HG03135 (cell line): ENCODE results near the gene ERBB4.
"Not testable (repeated sequence)": the region's sequence is repeated elsewhere in the genome, so short reads cannot be mapped to it uniquely, and the experiment has no call there.

ENCODE experiments used
- ATAC-seq: cut with Tn5 transposase; IDR thresholded peaks from one replicate; pipeline ENCODE4 v1.9.1; 2021; ENCODE audit warnings: mild to moderate bottlenecking, moderate library complexity; ENCODE audit not compliant: unreplicated experiment

ERBB4 gene

DNA sequence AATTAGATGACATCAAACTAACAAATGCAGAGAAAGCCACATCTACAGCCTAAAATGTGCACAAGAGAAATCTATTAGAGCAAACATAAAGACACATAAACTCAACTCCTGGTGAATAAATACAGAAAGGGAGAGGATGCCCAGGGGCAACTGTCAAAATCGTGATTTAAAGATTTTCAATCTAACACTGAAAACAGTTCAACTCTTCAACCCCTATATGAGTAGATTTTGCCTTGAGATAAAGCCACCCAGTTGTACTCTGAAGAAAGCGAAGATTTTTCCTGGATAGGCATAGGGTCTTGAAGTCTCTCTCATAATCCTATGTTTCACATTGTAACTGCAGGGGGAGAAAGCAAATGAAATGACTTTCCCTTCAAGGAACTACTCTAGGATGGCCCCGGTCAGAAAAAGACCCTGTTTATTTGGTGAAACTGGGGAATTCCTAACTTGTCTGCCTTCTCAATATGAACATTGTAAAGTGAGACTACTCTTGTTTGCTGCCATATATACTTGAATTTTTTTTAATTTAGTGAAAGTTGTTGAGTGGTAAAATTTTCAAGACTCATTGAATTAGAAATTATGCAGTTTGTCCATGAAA is 226.7 kb downstream of the ERBB4 start:
- no peak for ATAC-seq

DNA sequence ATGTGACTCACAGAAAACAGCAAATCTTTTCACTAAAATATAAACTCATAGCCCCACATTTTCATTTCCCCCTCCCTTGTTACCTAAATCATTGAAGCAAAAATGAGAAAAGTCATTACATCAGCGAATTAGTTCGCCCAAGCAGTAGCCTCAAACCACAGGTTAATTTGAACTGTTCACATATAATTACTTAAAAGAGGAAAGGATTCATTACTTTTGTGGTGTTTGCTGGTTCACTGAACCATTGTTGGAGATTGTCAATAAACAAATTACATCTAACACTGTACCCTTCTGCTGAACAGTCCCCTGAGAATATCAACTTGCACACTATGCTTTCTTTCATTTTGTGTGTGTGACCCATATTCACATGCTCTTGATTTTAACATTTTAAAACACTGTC is 238.7 kb downstream of the ERBB4 start:
- ATAC-seq: no peak

DNA sequence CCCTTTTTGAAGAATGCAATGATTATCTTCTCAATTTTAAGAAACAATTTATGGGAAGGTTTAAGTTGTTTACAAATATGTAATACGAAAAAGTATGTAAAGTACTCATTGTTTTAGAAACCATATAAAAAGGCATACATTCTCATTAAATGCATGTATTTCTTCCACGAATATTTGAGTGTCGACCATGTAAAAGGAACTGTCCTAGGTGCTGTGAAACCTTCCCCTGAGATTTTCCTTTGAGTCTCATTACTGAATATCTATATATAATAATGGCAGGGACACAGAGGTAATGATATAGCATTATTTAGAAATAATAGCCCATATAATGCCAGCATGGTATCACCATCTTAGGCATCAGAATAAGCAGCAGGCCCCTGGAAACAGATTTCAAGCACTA is 239.3 kb downstream of the ERBB4 start:
- no peak for ATAC-seq

DNA sequence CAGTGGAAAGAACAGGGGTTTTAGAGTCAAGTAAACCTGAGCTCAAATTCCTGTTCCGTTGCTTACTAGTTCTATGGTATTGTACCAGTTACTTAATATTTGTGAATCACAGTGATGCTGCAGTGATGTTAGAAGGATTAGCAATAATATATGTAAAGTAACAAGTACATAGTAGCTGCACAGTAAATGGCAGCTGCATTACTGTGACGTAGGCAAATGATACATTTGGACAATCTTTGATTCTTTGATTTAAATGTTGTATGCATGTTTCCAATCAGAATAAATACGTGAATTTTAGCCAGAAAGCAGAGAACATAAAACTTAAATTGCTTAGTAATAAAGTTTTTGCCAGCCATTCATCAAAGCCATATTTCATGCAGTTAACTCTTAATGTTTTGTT is 243.0 kb downstream of the ERBB4 start:
- no peak for ATAC-seq

DNA sequence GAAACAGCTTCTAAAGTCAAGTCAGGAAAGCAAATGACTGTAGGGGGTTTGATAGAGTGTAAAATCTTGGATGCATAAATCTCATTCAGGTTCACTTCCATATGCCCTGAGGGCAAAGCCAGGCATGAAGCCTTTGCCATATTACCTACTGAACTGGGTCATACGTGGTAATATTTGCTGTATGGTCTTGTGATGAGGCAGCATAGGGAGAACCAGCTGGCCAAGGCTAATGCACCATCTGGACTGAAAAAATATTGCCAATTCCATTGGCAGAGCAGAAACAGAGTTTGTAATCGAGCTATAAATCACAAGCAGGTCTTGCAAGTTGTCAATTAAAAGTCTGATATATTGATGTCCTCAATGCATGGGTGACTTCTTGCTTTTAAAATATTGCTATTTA is 243.8 kb downstream of the ERBB4 start:
- ATAC-seq: no peak

DNA sequence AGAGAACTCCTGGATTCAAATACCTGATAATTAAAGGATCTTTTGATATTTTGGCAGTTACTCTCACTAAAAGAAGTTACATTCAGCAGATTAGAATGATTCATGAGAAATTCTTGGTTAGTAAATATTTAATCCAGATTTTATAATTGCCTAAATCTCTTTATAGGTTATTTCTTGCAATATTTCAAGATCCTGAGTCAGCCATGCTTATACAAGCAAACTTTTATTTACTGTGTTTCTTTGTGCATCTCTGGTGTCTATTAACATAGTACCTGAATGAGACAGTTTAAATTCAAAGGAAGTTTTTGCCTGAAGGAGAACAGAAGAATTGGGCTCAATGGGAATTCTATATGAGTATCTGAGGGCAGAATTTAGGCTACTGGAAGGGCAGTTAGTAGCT is 249.3 kb downstream of the ERBB4 start:
- no peak for ATAC-seq

DNA sequence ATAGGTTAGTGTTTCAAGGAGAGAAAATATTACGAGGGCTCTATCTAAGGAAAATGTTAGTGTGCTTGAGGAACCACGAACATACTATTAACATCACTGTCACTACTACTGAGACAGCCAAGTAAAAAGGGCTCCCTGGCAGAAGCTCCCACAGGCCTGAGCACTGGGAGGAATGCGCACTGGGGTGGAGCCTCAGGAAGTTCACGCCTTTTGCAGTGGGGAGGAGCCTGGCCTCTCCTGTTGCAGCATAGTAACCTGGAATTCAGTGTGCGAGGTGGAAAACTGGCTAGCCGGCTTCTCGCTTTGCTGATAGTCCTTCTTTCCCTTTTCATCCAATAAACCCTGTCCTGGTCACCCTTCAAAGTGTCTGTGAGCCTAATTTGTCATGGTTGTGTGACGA is 250.3 kb downstream of the ERBB4 start:
- ATAC-seq: no peak

DNA sequence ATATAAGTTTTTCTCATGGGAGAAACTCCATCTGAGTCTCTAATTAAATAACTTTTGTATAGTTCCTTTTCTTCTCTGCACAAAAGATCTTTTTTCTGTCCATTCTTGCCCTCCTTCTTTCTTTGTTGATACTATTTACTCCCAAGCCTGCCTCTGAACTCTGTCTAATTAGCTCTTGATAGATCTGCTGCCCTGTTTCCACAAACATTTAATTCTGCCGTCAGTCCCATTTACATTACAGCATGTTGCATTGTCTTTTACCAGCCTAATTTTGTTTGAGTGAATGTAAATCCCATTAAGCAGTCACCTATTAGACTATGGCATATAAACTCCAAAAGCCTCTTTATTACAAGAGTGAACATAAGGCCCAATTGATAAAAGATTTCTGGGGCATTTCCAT is 254.4 kb downstream of the ERBB4 start:
- ATAC-seq: no peak

DNA sequence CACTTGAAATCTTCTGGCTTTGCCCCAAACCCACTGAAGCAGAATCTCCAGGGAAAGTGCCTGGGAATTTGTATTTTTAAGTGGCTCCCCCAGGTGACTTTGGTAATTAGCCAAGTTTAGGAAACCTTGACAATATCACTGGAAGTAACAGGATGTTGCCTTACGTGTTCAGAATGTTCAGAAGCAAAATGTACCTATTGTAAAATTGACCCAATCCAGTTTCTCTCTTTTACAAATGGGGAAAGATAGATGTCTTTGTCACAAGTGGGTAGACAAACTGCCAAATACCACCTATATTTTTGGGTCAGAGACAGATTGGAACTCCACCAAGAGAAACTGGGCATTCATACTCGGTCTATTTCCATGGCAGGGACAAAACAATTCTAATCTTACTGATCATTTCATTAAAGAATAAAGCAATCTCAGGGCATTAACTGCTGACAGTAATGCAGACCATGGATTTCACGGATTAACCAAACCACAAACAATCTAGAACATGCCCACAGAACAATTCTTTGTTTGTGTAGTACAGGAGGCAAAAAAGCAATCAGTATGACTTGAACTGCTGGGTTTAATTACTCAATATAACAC is 255.8 kb downstream of the ERBB4 start:
- ATAC-seq: no peak

DNA sequence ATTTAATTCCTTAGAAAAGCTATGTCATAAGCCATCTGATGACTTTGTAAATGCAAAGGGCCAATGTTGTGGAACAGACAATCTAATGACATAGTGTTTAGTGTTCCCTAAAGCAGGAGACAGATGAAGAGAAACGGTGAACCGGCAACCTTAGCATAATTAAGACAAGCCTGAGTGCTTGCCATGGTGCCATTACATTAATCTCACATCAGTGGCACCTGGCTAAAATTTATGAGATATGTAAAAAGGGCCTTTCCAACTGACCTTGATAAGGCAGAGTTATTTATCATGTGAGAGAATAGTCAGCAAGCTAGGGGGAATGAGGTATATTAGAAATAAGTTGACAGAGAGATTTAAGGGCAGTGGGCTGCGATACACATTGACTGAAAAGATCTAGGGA is 261.8 kb downstream of the ERBB4 start:
- ATAC-seq: no peak

DNA sequence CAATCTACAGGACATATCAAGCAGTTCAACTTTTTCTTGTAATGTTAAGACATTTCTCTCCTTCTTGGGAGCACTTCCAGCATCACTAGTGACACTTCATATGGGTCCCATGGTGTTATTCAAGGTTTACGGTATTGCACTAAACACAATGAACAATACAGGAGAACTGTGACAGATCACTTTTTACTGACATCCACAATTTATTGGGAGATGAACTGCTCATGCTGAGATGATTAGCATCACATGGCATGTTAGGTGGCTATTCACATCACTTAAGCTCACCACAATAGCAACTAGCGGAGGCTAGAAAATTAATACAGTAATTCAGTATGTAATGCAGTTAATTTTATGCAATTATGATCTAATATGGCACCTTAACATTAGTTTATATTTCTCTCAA is 264.4 kb downstream of the ERBB4 start:
- no peak for ATAC-seq

DNA sequence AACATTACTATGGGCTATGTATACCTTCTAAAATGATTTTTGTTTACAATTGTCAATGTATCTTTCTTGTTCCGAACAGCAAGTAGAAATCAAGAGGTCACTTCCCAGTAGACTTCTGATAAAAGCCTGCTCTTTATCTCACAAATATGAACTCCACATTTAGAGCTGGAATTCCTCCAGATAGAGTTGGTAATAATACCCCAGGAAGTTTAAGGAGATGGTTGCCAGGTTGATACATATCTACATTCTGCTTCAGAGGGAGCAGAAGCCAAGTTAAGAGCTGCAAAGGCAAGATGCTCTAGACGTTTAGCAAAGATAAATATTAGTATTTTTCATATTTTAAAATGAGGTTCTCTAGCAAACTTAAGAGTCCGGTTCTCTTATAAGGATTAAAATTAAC is 267.0 kb downstream of the ERBB4 start:
- ATAC-seq: no peak

DNA sequence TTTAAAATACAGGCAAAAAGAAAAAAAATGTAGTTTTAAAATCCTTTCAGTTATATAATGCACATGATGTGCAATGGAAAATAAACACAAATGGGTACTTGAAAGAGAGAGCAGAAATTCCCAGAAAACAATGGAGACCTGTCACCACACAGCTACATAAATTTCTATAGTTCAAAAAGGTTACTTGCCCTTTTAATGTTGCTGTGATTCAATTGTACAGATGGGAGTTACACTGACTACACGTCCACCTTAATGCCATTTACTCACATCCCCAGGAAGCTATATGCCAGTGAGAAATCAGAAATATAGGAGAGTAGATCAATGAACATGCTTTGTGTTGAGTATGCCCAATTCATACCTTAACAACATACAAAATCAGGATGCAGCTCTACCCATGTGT is 269.6 kb downstream of the ERBB4 start:
- no peak for ATAC-seq

DNA sequence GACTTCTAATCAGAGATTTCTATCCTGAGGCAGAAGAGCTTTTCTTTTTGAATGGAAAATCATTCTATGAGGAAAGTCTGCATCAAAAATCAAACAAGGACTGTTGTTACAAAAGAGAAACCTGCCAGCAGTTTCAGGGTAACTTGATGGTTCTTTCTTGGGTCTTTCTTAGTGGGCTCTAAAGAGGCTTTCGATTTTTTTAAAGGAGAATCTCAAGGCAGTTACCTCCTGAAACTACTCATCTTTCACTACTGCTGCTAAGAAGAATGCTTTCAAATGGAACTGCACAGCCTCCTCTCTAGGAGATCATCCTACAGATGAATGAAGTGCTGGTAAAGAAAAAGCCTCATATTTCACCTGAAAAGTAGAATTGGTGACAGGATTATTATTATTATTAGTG is 272.3 kb downstream of the ERBB4 start:
- ATAC-seq: no peak

DNA sequence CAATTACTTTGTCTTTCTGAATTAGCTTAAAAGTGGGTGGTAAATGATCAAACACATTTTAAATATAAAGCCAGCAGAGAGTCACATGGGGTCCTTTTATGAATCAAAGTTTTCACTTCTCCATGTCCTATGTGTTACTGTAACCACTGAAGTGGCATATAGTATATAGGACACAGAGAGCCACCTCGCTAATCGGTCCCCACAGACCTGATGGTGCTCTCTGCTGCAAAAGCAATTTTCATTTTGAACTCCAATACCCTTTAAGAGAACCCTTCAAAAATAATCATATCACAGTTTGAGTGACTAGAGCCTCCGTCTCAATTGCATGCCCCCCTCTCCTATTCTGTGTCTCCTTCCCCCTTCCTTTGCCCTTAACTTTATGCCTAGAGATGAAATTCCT is 272.8 kb downstream of the ERBB4 start:
- no peak for ATAC-seq

DNA sequence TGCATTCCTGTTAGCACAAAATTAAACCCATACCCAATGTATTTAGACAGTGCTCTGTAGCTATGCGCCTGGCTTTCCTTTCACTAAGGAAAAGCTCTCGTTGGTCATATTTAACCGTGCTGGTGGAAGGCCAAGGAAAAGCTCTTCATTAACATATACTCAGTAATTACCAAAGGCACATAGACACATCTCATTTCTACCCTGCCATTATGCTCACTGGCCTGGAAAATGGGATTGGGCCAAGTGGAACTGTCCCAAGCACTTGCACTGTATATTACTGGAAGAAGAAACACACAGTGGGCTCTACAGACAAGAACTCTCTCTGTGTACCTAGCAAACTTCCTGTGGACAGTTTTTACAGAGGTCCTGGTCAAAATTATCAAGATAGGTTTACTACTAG is 274.4 kb downstream of the ERBB4 start:
- no peak for ATAC-seq

DNA sequence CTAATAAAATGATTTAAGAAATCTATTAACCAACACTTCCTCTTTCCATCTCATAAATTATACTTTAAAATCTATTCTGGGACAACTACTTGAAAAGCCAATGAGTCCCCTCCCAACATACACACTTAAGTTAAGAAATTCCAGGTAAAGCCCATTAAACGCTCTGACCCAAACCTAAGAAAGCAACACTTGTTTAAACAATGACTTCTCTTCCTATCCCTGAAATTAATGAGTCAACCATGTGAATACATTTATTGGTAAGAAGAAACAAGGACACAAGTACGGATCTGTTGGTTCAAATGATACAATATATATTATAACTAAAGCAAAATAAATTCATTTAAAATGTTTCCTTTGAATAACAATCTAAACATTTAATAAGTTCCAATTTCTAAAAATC is 279.4 kb downstream of the ERBB4 start:
- ATAC-seq: no peak

DNA sequence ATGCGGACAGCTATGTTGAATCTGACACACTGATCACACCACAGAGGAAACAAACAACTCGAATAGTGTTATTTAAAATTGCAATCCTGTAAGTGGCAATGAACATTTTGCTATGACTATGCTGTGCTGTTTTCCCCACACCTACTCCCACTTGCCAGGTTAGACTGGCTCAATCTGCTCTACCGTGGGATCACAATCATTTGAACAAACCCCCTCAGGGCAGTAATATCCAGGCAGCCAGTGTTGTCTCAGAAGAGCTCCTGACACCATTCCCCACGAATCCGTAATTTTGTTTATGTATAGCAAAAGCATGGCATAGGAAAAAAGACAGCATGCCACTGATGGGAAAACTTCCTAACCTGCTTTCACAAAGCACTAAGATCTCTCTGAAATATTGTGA is 284.3 kb downstream of the ERBB4 start:
- ATAC-seq: no peak

DNA sequence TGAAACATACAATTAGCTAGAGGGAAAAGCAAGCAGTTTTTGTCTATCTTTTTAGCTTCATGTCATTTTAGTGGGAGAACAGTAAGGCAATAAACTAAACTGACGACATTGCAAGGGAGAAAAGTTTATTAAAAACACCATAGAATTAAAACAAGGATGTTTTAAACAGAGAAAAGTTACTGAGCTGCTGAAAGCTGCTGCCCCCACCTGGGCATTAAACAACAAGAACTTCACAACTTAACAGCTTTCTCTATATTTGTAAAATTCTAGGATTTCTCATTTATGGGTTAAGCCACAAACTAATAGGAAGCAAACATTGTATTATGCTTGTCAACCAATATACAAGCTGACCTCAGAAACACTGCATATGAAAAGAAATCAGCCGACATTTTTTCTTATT is 289.2 kb downstream of the ERBB4 start:
- no peak for ATAC-seq

DNA sequence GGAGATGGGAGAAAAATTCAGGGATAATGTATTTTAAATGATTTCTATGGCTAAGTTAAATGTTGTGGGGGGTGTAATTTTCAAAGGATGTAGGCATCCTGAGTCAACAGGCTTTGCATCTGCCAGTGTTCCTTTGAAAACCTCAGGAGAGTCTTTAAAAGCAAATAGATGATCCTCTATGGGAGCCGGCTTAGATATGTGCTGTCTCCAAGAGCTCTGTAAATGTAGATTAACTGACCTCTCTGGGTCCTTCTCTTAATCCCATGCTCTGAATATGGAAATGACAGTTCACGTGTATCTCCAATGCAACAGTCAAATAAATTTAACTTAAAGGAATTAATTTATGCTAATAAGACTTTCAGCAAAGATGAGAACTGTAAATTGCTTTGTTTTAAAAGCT is 292.7 kb downstream of the ERBB4 start:
- ATAC-seq: no peak

DNA sequence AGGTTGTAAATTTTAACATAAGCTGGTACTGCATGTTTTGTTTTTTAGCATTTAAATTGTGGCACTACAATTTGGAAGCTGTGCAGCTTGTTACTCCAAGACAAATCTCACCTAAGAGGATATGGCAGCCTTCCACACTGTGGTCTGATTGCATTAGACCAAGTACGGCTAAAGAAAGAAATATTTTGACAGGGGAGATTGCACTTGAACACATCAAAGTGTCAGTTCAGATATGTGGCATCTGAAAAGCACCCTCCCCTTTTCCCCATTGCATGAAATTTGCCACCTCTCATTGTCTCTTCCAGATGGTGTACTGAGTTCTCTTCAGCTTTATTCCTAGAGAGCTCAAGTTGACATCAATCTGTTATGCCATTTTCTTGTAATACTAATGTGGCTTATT is 295.9 kb downstream of the ERBB4 start:
- ATAC-seq: no peak

DNA sequence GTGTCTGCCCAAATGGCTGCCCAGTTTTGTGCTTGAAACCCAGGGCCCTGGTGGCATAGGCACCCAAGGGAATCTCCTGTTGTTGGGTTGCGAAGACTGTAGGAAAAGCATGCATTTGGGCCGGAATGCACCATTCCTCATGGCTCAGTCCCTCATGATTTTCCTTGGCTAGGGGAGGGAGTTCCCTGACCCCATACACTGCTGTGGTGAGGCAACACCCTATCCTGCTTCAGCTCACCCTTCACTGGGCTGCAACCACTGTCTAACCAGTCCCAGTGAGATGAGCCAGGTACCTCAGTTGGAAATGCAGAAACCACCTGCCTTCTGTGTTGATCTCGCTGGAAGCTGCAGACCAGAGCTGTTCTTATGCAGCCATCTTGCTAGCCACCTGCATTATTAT is 300.4 kb downstream of the ERBB4 start:
- not testable (repeated sequence) for ATAC-seq

DNA sequence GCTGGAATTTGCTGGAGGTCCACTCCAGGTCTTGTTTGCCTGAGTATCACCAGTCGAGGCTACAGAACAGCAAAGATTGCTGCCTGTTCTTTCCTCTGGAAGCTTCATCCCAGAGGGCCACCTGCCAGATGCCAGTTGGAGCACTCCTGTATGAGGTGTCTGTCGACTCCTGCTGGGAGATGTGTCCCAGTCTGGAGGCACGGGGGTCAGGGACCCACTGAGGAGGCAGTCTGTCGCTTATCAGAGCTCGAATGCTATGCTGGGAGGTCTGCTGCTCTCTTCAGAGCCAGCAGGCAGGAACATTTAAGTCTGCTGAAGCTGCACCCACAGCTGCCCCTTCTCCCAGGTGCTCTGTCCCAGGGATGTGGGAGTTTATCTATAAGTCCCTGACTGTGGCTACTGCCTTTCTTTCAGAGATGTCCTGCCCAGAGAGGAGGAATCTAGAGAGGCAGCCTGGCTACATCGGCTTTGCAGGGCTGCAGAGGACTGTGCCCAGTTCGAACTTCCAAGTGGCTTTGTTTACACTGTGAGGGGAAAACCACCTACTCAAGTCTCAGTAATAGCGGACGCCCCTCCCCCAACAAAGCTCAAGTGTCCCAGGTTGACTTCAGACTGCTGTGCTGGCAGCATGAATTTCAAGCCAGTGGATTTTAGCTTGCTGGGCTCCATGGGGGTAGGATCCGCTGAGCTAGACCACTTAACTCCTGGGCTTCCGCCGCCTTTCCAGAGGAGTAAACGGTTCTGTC is 301.1 kb downstream of the ERBB4 start:
- no peak for ATAC-seq
